Upper lobe of left lung (tissue), 4 donors: ENCODE results near the gene FBLN1.

Experiments used
- CTCF ChIP-seq, 6 experiments: fragments of 450-650 bp in 4 of 6; fragments of 200-600 bp in 2 of 6; sonication (generic) in 2 of 6; IDR thresholded peaks; one replicate each; pipeline ENCODE4 v1.5.1; 2016 to 2019; ENCODE audit warnings: antibody characterized with exemption in 6 of 6
- EP300 ChIP-seq, 4 donors: sonication (generic); formaldehyde crosslinking; IDR thresholded peaks; one replicate each; pipeline ENCODE4 v1.5.1; 2017; ENCODE audit warnings: antibody characterized with exemption in 4 of 4, control low read depth in 2 of 4
- POLR2A ChIP-seq, 4 donors: fragments of 450-650 bp; IDR thresholded peaks; one replicate each; pipeline ENCODE4 v1.5.1; 2016 to 2017; ENCODE audit warnings: antibody characterized with exemption in 4 of 4, mild to moderate bottlenecking in 2 of 4
- POLR2AphosphoS5 ChIP-seq, 2 donors: sonication (generic); formaldehyde crosslinking; IDR thresholded peaks; one replicate each; pipeline ENCODE4 v1.5.1; 2017; ENCODE audit warnings: antibody characterized with exemption in 2 of 2

- no peak for TF ChIP-seq CTCF (IDR thresholded peaks at IDR 0.05)
- no peak for TF ChIP-seq POLR2AphosphoS5 (IDR thresholded peaks at IDR 0.05)
- no peak for TF ChIP-seq POLR2A (IDR thresholded peaks at IDR 0.05)
- TF ChIP-seq EP300 (IDR thresholded peaks at IDR 0.05): no peak
Observed at GRCh38 chr22:45482169-45482568, 20.5 kb upstream of the FBLN1 start.
